ENCODE data around the gene TMEM245.
"Not testable (repeated sequence)": the region's sequence is repeated elsewhere in the genome, so short reads cannot be mapped to it uniquely, and the experiment has no call there.

Gene TMEM245

GRCh38 chr9:109134167-109134578 is 14.4 kb upstream of the TMEM245 start:
- no peak overlapping the region for H3K4me3 ChIP-seq (ENCODE audit: low read depth, low read length)
- TF ChIP-seq, protein P1, sequence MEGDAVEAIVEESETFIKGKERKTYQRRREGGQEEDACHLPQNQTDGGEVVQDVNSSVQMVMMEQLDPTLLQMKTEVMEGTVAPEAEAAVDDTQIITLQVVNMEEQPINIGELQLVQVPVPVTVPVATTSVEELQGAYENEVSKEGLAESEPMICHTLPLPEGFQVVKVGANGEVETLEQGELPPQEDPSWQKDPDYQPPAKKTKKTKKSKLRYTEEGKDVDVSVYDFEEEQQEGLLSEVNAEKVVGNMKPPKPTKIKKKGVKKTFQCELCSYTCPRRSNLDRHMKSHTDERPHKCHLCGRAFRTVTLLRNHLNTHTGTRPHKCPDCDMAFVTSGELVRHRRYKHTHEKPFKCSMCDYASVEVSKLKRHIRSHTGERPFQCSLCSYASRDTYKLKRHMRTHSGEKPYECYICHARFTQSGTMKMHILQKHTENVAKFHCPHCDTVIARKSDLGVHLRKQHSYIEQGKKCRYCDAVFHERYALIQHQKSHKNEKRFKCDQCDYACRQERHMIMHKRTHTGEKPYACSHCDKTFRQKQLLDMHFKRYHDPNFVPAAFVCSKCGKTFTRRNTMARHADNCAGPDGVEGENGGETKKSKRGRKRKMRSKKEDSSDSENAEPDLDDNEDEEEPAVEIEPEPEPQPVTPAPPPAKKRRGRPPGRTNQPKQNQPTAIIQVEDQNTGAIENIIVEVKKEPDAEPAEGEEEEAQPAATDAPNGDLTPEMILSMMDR (IDR thresholded peaks at IDR 0.05; ENCODE audit: borderline replicate concordance, insufficient read depth, low read depth, low read length): no peak

DNA sequence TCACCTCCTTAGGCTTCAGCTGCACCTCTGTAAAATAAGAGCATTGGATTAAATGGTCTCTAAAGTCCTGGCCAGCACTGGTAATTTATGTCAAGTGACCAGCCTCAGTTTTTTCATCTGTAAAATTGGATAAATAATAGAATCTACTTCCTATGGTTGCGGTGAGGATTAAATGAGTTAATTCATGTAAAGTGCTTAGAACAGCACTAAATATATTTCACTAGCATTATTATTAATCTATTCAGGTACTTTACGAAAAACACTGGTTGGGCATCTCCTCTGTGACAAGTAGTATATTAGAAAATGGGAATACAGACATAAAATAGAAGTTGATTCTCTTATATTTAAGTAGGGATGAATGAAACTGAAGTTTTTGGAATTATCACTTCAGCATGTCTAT is 13.8 kb upstream of the TMEM245 start:
- TF ChIP-seq, protein P1 (IDR thresholded peaks at IDR 0.05; ENCODE audit: borderline replicate concordance, insufficient read depth, low read depth, low read length): no peak
- H3K4me3 ChIP-seq (ENCODE audit: low read depth, low read length): no peak overlapping the region

- TF ChIP-seq, protein P1 (IDR thresholded peaks at IDR 0.05; ENCODE audit: borderline replicate concordance, insufficient read depth, low read depth, low read length): no peak
- H3K4me3 ChIP-seq (ENCODE audit: low read depth, low read length): no peak overlapping the region
Measured at GRCh38 chr9:109132567-109133021, 12.8 kb upstream of the TMEM245 start.

- TF ChIP-seq, protein P1 (IDR thresholded peaks at IDR 0.05; ENCODE audit: borderline replicate concordance, insufficient read depth, low read depth, low read length): no peak
- H3K4me3 ChIP-seq (ENCODE audit: low read depth, low read length): no peak overlapping the region
Measured at GRCh38 chr9:109129470-109130197, 9.9 kb upstream of the TMEM245 start.

- H3K4me3 ChIP-seq (ENCODE audit: low read depth, low read length): not testable (repeated sequence)
Measured at GRCh38 chr9:109126671-109127070, 6.9 kb upstream of the TMEM245 start.

GRCh38 chr9:109124121-109124520 is 4.4 kb upstream of the TMEM245 start:
- TF ChIP-seq, protein P1 (IDR thresholded peaks at IDR 0.05; ENCODE audit: borderline replicate concordance, insufficient read depth, low read depth, low read length): no peak
- H3K4me3 ChIP-seq (ENCODE audit: low read depth, low read length): no peak overlapping the region

DNA sequence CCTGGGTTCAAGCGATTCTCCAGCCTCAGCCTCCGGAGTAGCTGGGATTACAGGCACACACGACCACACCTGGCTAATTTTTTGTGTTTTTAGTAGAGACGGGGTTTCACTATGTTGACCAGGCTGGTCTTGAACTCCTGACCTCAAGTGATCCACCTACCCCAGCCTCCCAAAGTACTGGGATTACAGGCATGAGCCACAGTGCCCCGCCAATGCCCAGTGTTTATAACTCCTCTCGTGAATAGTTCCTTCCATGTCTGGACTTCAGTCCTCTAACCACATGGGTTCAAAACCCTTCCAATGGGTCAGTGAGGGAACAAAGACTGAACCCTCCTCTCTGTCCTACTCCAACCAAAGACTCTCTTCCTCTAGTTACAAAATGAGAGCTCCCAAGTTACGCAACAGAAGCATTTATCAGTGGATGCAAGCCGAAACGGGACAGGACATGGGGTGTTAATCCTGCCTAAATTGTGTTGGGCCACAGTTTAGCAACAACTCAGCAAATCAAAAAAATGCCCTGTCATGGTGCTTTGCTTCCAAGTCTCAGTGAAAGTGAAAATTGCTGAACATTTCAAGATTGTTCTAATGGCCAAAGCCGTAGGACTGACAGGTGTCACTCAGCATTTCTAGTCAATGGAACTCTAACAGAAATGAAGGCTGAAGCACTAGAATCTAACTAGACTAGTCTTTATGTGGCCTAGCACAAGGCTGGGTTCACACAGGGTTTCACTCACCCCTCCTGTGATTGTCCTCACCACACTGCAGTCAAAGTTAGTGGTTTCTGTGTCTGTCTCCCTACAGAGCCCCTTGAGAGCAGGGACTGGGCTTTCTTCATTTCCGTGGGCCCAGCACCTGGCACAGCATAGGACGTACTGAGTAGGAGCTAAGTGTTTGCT is 3.2 kb upstream of the TMEM245 start:
- TF ChIP-seq, protein P1 (IDR thresholded peaks at IDR 0.05; ENCODE audit: borderline replicate concordance, insufficient read depth, low read depth, low read length): no peak
- H3K4me3 ChIP-seq (ENCODE audit: low read depth, low read length): no peak overlapping the region
